ENCODE results near the gene SLCO4A1. TPM values are rescaled to one million over a fixed set of nuclear protein-coding genes. Genes with fewer than 3 reads are reported as not detected.

Gene SLCO4A1
- total RNA-seq, 1 experiment from 2014 or later, result 27.0 TPM

- POLR2A ChIA-PET, result interaction anchor here (0.6 to 1.6 kb wide), 2 partner anchors 10 to 12 kb away, joined by 3 to 5 read pairs; partner anchors contain the start of gene SLCO4A1
- no peak for TF ChIP-seq CTCF (IDR thresholded peaks at IDR 0.05; ENCODE audit: unreplicated experiment)
- CTCF ChIA-PET, result interaction anchor here (0.6 to 2.1 kb wide), 3 partner anchors 15 to 391 kb away, joined by 3 to 9 read pairs (median 3); no protein-coding TSS in a partner anchor
- Mint-ChIP-seq H3K27ac (ENCODE audit: low read depth, unreplicated experiment) (no peak overlapping the region), H3K9me3 (ENCODE audit: unreplicated experiment) (no peaks in the 10 kb centered on the region), H3K4me1 (ENCODE audit: insufficient read depth, unreplicated experiment) (no peaks in the 10 kb centered on the region), H3K36me3 (ENCODE audit: insufficient read depth, unreplicated experiment) (no peaks in the 10 kb centered on the region), H3K4me3 (ENCODE audit: unreplicated experiment) (no peak overlapping the region), H3K27me3 (ENCODE audit: insufficient read depth, unreplicated experiment) (peaks cover 20% of the 10 kb centered on the region)
- no TSS peak for BruUV-seq (replicated peaks)
- DNase-seq (ENCODE audit: unreplicated experiment), result no peak
- intact Hi-C loops (cut with micrococcal nuclease), result no loop called here
Measured at GRCh38 chr20:62631336-62632308, 10.7 kb upstream of the SLCO4A1 start.

DNA sequence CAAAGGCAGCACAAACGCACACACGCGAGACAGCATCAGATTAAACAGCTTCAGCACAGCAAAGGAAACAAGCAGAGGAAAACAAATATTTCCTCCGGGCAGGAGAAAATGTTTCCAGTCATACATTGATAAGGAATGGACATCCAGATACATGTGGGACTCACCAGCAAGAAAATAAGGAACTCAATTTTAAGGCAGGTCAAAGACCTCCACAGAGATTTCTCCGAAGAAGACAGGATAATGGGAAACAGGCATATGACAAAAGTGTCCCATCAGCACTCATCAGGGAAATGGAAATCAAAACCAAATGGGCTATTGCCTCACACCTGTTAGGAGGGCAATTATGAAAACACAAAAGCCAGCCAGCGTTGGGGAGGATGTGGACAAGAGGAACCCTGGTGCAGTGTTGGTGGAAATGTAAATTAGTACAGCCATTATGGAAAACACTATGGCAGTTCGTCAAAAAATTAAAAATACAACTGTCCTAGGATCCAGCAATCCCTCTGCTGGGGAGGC is 9.7 kb upstream of the SLCO4A1 start:
- no peak for TF ChIP-seq CTCF (IDR thresholded peaks at IDR 0.05; ENCODE audit: unreplicated experiment)
- H3K4me1 Mint-ChIP-seq (ENCODE audit: insufficient read depth, unreplicated experiment), result no peaks in the 10 kb centered on the region
- H3K27ac Mint-ChIP-seq (ENCODE audit: low read depth, unreplicated experiment), result no peak overlapping the region
- DNase-seq (ENCODE audit: unreplicated experiment), result no peak
- H3K36me3 Mint-ChIP-seq (ENCODE audit: insufficient read depth, unreplicated experiment), result no peaks in the 10 kb centered on the region
- ChIA-PET CTCF (interaction anchor here (0.6 kb wide), 1 partner anchor 56 kb away, joined by 3 read pairs; no protein-coding TSS in a partner anchor), POLR2A (interaction anchor here (1.7 kb wide), 1 partner anchor 9 kb away, joined by 5 read pairs; the partner anchor contains the start of gene SLCO4A1)
- peaks cover 20% of the 10 kb centered on the region for H3K27me3 Mint-ChIP-seq (ENCODE audit: insufficient read depth, unreplicated experiment)
- BruUV-seq (replicated peaks), result no TSS peak
- intact Hi-C loops (cut with micrococcal nuclease), result no loop called here
- no peaks in the 10 kb centered on the region for H3K9me3 Mint-ChIP-seq (ENCODE audit: unreplicated experiment)
- no peak overlapping the region for H3K4me3 Mint-ChIP-seq (ENCODE audit: unreplicated experiment)

- no peaks in the 10 kb centered on the region for H3K9me3 Mint-ChIP-seq (ENCODE audit: unreplicated experiment)
- CTCF ChIA-PET, result interaction anchor here (0.6 to 1.6 kb wide), 4 partner anchors 8 to 175 kb away, joined by 3 to 6 read pairs (median 3); partner anchors contain the start of gene SLCO4A1
- TF ChIP-seq CTCF (IDR thresholded peaks at IDR 0.05; ENCODE audit: unreplicated experiment), result no peak
- H3K4me1 Mint-ChIP-seq (ENCODE audit: insufficient read depth, unreplicated experiment), result no peaks in the 10 kb centered on the region
- no peak overlapping the region for H3K27ac Mint-ChIP-seq (ENCODE audit: low read depth, unreplicated experiment)
- DNase-seq (ENCODE audit: unreplicated experiment), result no peak
- H3K36me3 Mint-ChIP-seq (ENCODE audit: insufficient read depth, unreplicated experiment), result no peaks in the 10 kb centered on the region
- intact Hi-C loops (cut with micrococcal nuclease), result no loop called here
- peaks cover 20% of the 10 kb centered on the region for H3K27me3 Mint-ChIP-seq (ENCODE audit: insufficient read depth, unreplicated experiment)
- POLR2A ChIA-PET, result interaction anchor here (0.6 to 1.7 kb wide), 3 partner anchors 8 to 22 kb away, joined by 3 to 5 read pairs (median 3); partner anchors contain the start of gene SLCO4A1
- no TSS peak for BruUV-seq (replicated peaks)
- no peak overlapping the region for H3K4me3 Mint-ChIP-seq (ENCODE audit: unreplicated experiment)
Measured at GRCh38 chr20:62633598-62634329, 8.5 kb upstream of the SLCO4A1 start.
